MM.1S (cell line): ENCODE data around the gene SURF2.

ENCODE experiments used
- CTCF ChIP-seq: fragments of 300-600 bp; sonication (generic); IDR thresholded peaks from 2 replicates; pipeline ENCODE4 v1.5.1; 2016; ENCODE audit warnings: antibody characterized with exemption, low read length, mixed read lengths
- EZH2 ChIP-seq: fragments of 300-600 bp; sonication (generic); optimal IDR thresholded peaks from 2 replicates; pipeline ENCODE3; 2017; ENCODE audit warnings: low read depth, mild to moderate bottlenecking, antibody characterized with exemption, low read length, mixed read lengths

- TF ChIP-seq CTCF (no peak; the same call in 1 of the 2 replicates), EZH2 (no peak)
Measured at GRCh38 chr9:133320421-133320881, 35.9 kb upstream of the SURF2 start.
